GM12865 (cell line): ENCODE measurements around the gene VWA8.

Source experiments
- DNase-seq: peaks from one replicate; pipeline ENCODE4 v3.0.0; 2010; ENCODE audit warnings: low read depth
- H3K4me3 ChIP-seq: 2 replicates; pipeline ENCODE4 v1.5.1; 2011; ENCODE audit warnings: mild to moderate bottlenecking, low read depth, low read length, control low read depth
- TF ChIP-seq, protein P1 (sequence below): IDR thresholded peaks from 2 replicates; pipeline ENCODE4 v1.5.1; 2011; ENCODE audit warnings: low read length, control low read depth, low read depth, inconsistent platforms; ENCODE audit not compliant: insufficient read depth; ENCODE audit errors: missing control alignments

VWA8 gene

DNA sequence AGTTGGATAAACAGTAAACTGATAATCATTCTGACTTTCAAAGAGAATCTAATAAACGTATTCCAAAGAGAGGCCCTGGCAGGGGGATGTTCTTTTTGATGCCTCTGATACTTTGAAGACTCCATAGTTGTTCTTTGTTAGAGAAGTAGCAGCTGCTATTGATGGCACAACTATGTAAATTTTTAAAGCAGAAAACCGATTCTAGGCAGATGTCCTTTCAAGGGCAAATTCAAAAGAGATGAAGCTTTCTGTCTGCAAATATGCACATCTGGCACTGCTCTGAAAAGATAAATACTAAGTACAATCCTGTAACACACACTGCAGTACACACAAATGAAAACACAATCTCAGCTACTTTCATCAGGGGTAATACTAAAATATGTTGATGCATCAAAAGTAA, 250.1 kb downstream of the VWA8 start:
- no peak for DNase-seq
- no peak overlapping the region for H3K4me3 ChIP-seq
- TF ChIP-seq, protein P1, sequence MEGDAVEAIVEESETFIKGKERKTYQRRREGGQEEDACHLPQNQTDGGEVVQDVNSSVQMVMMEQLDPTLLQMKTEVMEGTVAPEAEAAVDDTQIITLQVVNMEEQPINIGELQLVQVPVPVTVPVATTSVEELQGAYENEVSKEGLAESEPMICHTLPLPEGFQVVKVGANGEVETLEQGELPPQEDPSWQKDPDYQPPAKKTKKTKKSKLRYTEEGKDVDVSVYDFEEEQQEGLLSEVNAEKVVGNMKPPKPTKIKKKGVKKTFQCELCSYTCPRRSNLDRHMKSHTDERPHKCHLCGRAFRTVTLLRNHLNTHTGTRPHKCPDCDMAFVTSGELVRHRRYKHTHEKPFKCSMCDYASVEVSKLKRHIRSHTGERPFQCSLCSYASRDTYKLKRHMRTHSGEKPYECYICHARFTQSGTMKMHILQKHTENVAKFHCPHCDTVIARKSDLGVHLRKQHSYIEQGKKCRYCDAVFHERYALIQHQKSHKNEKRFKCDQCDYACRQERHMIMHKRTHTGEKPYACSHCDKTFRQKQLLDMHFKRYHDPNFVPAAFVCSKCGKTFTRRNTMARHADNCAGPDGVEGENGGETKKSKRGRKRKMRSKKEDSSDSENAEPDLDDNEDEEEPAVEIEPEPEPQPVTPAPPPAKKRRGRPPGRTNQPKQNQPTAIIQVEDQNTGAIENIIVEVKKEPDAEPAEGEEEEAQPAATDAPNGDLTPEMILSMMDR, result no peak

DNA sequence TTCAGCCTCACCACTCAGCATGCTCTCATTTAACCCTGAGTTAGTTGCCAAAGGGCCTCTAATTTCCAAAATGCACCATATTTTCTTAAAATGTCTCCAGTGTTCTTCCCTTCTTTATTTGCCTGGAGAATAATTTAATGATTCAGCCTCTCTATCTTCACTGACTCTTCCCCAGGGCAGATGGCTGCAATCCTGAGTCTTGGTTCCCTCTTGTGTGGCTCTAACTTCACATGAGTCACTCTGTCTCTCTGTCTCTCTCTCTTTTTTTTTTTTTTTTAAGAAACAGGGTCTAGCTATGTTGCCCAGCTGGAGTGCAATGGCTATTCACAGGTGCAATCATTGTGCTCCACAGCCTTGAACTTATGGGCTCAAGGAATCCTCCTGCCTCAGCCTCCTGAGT, 251.4 kb downstream of the VWA8 start:
- no peak for DNase-seq
- no peak overlapping the region for H3K4me3 ChIP-seq
- TF ChIP-seq, protein P1, result no peak

DNA sequence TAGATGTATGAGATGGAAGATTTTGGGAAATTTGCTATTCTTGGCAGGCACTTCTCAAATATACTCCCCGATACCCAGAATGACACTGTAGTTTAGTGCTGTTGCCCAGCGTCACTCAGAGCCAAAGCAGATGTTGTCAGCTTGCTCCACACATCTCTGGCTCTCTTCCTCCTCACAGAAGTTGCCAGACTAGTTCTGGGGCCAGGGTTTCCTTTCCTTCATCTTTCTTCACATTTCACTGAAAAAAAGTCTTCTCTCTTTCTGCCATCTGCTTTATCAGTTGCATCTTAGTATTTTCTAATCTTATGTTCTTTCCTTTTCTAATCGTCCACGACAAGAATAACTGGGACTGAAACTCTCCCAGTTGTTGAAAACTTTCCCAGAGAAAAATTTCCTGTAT, 252.2 kb downstream of the VWA8 start:
- H3K4me3 ChIP-seq, result no peak overlapping the region
- no peak for DNase-seq
- TF ChIP-seq, protein P1, result no peak

DNA sequence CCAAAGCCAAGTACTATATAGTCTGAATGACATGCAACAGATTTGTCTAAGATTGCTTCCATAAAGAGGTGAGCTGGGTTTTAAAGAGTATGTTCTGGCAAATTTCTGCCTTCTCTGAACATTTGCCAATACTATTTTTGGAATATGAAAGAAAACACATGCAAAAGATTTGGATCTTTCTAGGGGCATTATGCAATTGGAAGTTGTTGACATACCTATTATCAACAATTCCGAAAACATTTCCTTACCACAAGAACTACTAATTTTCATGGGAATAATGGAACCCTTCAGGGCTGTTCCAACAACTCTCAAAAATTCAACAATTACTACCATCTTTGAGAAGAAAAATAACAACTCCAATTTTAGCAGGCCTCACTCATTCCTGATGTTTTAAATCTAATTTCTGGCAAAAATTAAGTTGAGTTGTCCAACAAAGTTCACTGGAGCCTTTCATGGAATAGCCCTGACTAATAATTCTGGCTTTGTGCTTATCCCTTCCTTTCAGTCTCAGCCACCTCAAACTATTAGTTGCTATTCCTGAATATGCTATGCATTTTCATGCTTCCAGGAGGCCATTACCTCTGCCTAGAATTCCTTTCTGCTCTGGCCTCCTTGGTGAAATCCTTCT, 253.6 kb downstream of the VWA8 start:
- DNase-seq, result no peak
- TF ChIP-seq, protein P1, result no peak
- no peak overlapping the region for H3K4me3 ChIP-seq

DNA sequence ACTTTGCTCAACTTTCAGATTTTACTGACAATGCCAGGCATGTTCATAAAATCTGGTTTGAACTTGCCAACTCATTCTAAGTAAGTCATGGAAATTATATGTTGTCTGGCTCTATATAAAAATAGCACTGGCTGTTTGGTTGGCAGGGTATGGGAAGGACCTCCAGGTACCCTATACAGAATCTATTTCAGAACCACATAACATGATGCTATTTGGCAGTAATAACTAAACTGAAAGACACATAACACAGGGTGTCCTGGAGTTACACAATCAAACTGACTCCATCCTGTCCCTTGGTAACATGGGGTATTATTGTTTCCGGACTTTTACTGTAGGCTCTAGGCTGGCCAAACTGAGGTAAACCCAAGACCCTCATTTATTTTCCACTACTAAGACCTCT, 254.8 kb downstream of the VWA8 start:
- TF ChIP-seq, protein P1, result no peak
- no peak for DNase-seq
- H3K4me3 ChIP-seq, result no peak overlapping the region

DNA sequence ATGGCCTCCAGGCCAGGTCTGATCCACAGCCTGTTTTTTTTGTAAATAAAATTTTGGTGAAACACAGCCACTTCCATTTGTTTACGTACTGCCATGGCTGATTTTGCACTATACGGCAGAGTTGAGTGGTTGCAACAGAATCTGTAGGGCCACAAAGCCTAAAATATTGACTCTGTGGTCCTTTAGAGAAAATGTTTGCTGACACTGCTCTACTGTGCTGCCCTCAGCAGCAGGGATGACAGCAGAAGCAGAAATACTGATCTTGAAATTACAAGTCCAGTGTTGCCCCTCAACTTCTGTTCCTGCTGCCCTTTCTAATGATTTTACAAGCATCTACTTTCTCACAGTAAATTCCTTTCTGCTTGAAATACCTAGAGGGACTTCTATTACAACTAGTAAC, 258.4 kb downstream of the VWA8 start:
- H3K4me3 ChIP-seq, result no peak overlapping the region
- DNase-seq, result no peak
- TF ChIP-seq, protein P1, result no peak

DNA sequence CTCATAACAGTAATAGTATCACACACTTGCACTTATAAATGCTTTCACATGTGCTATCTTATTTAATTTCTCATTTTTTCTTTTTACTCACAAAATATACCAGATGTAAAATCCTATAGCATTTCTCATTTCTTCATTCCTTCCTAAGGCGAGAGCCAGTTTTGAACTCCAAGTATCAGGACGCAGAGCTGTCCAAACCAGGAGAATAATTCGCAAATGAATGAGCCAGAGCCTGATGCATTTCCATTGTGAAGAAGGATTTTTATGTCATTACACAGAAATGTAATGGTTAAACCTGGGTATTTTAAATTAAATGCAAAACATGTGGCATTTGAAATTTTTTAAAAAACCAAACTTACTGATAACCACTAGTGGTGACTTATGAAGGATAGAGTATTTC, 259.2 kb downstream of the VWA8 start:
- TF ChIP-seq, protein P1, result no peak

More for the DNA sequence above, 259.2 kb downstream of the VWA8 start:
- no peak overlapping the region for H3K4me3 ChIP-seq
- DNase-seq, result no peak
